Lower leg skin (tissue), 3 donors: Measurements from ENCODE around the gene TRABD.

Experiments
- CTCF ChIP-seq, 3 donors: fragments of 450-650 bp; IDR thresholded peaks; one replicate each; pipeline ENCODE4 v1.5.1; 2016; ENCODE audit warnings: antibody characterized with exemption in 3 of 3, mild to moderate bottlenecking in 3 of 3, moderate library complexity in 2 of 3
- POLR2A ChIP-seq, 2 donors: fragments of 450-650 bp; IDR thresholded peaks; one replicate each; pipeline ENCODE4 v1.6.1; 2016 to 2017; ENCODE audit warnings: antibody characterized with exemption in 2 of 2, mild to moderate bottlenecking in 1 of 2, moderate library complexity in 1 of 2

- TF ChIP-seq CTCF (IDR thresholded peaks at IDR 0.05) (no peak), POLR2A (IDR thresholded peaks at IDR 0.05) (no peak)
Observed at GRCh38 chr22:50226875-50227165, 41.1 kb downstream of the TRABD start.
